Stimulated activated CD4-positive, alpha-beta T cell treated with anti-CD3 and anti-CD28 coated beads, Interleukin-15, amount 100 ng/mL, for 24 hours (primary cell): ENCODE data around the gene SLC49A4.
A peak's percentile ranks its signal among the peaks of the same experiment; 100 is the strongest.
"Not testable (repeated sequence)": the region's sequence is repeated elsewhere in the genome, so short reads cannot be mapped to it uniquely, and the experiment has no call there.

Experiments
- DNase-seq: peaks from one replicate; pipeline ENCODE4 v3.0.0-alpha.2; 2020

SLC49A4 gene, protein sequence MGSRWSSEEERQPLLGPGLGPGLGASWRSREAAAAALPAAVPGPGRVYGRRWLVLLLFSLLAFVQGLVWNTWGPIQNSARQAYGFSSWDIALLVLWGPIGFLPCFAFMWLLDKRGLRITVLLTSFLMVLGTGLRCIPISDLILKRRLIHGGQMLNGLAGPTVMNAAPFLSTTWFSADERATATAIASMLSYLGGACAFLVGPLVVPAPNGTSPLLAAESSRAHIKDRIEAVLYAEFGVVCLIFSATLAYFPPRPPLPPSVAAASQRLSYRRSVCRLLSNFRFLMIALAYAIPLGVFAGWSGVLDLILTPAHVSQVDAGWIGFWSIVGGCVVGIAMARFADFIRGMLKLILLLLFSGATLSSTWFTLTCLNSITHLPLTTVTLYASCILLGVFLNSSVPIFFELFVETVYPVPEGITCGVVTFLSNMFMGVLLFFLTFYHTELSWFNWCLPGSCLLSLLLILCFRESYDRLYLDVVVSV

DNA sequence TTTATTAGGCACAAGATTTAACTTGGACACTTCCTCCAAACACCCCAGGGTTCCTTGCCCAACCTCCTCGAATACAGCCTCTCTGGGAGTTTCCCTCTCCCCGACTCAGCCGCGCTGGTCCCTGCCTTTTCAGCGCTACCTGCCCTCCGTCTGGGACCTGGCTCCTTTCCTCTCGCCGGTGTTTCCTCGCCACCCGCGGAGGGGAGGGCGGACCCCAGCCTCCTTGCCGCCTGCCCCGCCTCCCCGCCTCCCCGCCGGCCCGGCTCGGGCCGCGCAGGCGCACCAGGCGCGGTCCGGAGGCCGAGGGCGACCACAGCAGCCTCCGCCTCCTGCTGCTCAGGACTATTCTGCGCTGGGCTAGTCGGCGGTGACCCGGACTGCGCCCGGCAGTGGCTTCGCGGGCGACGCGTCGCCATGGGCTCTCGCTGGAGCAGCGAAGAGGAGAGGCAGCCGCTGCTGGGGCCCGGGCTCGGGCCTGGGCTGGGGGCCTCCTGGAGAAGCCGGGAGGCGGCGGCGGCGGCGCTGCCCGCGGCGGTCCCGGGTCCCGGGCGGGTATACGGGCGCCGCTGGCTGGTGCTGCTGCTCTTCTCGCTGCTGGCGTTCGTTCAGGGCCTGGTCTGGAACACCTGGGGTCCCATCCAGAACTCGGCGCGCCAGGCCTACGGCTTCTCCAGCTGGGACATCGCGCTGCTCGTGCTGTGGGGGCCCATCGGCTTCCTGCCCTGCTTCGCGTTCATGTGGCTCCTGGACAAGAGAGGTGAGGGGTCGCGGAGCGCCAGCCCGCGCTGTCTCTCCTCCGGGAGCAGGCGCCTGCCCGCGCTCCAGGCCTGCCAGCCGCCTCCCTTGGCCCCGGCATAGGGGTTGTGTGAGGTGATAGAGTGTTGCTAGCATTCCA lies at the start of gene SLC49A4:
Gene SLC49A4, plus strand, starts transcription at position 291 of the 895 bp plus-strand sequence. Its CDS starts 124 bp downstream, at position 415.
- peak; percentile 82 for DNase-seq

DNA sequence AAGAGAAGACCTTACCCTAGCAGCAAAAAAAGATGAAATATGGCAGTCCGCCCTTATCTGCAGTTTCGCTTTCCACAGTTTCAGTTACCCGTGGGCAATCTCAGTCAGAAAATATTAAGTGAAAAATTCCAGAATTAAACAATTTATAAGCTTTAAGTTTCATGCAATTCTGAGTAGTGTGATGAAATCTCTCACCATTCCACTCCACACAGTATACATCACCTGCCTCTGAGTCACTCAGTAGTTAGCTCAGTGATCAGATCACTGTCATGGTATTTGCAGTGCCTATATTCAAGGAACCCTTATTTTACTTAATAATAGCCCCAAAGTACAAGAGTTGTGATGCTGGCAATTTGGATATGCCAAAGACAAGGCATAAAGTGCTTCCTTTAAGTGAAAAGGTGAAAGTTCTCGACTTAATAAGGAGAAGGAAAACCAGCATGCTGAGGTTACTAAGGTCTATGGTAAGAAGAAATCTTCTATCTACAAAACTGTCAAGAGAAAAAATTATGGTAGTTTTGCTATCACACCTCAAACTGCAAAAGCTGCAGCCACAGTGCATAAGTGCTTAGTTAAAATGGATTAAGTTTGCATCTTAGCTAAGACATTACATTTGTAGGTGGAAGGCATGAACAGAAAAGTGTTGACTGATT lies 49.4 kb upstream of the SLC49A4 start:
- DNase-seq, result no peak

DNA sequence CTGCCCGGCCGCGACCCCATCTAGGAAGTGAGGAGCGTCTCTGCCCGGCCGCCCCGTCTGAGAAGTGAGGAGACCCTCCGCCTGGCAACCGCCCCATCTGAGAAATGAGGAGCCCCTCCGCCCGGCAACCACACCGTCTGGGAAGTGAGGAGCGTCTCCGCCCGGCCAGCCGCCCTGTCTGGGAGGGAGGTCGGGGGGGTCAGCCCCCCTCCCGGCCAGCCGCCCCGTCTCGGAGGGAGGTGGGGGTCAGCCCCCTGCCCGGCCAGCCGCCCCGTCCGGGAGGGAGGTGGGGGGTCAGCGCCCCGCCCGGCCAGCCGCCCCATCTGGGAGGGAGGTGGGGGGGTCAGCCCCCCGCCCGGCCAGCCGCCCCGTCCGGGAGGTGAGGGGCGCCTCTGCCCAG lies 47.6 kb upstream of the SLC49A4 start:
- not testable (repeated sequence) for DNase-seq

DNA sequence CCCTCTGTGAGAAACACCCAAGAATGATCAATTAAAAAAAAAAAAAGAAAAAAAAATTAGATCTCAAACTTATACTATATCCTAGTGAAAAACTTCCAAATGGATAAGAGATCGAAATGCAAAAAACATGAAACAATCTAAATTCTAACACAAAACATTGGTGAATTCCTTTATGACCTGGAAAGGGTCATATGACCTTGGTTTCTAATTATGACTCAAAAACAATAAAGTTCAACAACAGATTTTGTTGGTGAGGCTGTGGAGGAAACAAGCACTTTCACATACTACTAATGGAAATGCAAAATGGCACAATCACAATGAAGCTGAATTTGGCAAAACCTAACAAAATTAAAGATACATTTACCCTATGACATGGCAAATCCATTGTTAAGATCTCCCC lies 46.5 kb upstream of the SLC49A4 start:
- no peak for DNase-seq

DNA sequence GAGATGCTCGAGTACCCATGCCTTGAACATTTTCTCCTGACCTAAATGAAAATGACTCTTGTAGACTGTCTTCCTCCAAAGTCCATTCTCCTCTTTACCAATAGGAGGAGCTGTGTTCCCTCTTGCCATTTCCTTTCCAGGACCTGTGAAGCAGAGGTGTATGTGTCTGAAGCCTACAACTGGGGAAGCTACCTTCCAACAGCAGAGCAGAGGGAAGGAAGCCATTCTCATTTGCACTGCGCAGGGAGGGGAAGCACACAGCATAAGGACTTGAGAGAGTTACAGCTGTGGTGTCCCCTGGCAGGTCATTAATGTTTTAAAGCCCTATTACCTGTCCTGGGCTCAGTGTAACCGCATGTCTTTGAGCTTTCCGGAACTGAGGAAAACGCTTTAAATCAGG lies 39.9 kb upstream of the SLC49A4 start:
- no peak for DNase-seq

DNA sequence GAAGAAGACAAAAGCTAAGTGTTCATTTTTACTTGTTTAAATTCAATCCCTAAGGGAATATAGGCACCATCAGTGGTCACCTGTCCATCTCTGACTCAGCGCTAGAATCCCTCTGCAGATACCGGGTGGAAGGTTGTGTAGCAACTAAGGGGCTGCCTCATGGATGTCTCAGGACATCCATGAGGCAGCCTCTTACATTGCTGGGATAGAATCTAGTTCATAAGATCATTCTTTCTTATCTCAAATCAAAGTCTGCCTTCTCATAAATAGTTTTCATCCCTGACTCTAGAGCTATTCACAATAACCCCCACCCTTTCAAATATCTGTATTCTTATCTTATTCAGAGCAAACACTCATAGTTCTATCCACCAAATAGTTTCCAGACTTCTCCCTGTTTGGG lies 39.4 kb upstream of the SLC49A4 start:
- DNase-seq, result no peak

DNA sequence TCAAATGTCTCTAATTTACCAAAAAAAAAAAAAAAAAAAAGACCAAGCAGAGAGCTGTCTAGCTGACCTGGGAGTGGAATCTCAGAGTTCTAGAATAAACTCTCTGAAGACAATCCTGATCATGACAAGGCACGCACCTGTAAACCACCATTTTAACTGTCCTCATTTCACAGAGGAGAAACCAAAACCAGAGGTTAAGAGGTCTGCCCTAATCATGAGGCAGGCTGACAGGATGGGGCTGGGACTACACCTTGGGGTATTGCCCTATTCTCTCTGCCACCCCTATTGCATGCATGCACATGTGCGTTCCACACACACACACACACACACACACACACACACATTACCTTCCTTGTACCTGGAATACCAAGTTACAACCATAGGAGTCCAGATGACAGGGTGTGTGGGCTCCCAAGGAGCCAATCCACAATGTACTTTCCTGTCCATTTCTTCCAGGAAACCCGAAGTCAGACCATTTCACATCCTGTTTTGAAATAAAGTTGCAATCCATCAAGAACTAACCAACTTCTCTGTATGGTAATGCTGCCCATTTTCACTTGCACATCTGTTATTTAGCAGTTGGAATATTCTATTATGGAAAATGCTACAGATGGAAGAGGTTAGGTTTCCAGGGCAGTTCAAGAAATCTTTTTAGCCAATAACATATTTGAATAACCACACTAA lies 35.9 kb upstream of the SLC49A4 start:
- no peak for DNase-seq

DNA sequence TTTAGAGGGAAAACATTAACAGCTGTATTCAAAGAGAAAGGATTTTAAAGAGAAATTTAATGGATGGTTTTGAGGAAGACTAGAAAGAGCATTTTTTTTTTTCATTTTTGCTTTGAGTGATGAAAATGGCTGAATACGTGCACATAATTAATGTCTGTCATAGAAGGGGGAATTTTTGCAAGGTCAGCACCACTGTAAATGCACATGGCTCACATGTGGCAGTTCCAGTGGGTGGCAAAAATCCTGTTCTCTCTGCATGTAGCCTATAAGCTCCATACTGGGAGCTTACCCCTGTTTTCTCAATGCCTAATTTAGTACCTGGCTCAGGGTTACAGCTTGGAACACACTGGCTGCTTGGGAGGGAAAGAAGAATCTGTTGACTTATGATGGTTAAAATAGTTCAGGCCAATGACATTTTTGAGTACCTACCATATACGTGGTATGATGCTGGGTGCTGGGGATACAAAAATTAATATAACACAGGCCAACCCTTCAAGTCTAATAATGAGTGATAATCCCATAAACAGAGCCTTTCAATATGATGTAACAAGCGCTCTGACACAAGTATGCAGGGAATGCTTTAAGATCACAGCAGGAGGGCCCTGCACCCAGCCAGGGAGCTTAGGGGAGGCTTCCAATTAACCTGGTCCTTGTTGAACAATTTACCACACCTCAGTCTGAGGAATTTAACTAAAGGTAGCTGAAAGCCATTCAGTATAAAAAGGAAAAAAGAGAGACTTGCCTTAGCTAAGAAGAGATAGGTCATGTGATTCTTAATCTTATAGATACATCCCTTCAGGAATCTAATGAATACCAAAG lies 34.2 kb upstream of the SLC49A4 start:
- no peak for DNase-seq

DNA sequence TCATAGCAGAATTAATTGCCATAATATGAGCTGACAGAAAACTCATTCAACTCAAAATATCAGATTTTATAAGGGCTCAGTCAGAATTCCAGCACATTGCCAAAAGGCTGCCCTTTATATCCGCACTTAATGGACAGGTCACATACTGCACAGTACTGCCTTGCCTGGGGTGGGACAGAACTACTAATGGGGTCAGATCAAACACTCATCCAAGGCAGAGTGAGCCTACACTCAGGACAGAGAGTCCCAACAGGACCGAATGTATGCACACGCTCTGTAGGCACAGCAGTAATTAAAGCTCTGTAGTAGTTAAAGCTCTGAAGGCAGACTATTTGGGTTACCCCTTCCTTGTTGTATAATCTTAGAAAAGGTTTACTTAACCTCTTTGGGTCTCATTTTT lies 28.4 kb upstream of the SLC49A4 start:
- DNase-seq, result no peak

DNA sequence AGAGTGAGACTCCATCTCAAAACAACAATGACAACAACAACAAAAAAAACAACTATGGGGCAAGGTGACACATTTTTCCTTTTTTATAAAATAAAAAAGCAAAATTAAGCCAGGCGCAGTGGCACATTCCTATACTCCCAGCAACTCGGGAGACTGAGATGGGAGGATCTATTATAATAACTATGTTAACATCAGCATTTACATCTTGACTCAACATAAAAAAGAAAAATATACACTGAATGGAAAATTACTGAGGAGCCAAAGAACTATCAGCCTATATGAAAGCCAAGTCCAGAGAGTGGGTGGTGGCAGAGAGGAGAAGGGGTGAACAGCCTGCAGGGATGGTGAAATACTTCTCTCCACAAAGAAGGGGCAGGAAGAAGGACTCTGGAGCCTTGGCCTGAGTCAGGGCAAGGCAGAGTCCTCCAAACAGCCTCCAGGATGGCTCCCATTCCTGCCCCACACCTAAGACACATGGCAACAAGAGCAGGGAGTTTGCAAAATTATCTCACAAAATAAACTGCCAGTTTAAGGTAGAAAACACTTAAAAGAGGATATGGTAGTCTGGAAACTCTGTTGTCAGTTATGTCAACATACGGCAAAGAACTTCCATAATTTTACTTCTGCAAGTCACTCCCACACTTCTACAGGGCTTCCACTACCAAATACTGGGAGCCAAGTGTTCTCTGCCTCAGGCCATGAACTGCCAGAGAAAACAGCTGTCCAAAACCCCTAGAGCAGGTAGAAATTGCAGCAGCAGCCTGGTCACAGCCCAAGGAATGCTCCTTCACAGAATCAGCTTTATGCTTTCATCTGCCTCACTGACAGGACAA lies 27.1 kb upstream of the SLC49A4 start:
- no peak for DNase-seq

DNA sequence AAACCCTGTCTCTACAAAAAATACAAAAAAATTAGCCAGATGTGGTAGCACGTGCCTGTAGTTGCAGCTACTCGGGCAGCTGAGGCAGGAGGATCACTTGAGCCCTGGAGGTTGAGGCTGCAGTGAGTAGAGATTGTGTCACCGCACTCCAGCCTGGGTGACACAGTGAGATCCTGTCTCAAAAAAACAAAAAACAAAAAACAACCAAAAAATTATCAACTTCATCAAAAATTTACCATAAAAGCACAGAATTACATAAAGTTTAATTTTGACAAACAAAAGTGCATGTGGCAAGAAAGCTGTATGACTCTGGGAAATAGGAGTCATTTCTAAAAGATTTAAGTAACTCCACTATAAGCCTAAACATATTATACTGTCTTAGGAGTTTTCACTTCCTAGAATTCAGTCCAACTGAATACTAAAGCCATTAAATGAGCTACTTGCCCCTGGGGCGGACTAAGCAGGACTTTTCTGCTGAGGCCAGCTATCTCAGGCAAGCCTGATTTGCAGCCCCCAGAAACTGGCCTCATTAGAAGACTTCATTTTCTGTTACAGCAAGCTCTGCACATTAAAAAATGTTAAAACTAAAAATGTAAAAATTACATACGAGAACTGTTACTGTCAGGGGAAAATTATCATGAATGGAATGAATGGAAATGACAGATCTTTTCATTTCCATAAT lies 24.2 kb upstream of the SLC49A4 start:
- DNase-seq, result no peak

DNA sequence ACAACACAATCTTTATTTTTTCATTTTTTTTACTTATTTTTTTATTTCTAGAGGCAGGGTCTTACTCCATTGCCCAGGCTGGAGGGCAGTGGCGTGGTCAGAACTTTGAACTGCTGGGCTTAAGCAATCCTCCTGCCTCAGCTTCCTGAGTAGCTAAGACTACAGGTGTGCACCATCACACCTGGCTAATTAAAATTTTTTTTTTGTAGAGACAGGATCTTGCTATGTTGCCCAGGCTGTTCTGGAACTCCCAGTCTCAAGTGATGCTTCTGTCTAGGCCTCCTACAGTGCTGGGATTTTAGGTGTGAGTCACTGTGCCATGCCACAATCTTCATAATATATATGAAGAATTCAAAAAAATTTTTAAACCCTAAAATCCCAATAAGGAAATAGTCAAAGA lies 22.0 kb upstream of the SLC49A4 start:
- DNase-seq, result no peak

DNA sequence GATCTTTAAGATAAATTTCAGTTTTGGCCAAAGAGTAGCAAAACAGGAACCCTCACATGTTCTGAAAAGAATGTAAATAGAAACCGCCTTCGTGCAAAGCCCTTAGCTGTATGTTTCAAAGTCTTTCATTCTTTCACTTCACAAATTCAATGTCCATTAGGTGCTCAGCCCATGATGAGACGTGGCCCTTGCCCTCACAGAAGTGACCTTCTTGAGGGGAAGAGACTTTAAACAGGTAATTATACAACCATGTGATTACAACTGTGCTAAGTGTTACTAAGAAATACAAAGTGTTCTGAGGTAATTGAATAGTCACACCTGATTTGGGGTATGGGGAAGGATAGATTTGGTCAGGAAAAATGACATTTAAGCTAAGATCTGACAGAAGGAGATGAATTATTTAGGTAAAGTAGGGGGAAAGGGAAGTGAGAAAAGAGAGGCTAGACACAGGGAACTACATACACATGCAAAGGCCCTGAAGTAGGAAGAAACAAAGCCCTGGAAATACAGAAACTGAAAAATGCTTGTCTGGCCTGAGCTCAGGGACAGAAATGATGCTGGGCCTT lies 20.8 kb upstream of the SLC49A4 start:
- DNase-seq, result no peak

DNA sequence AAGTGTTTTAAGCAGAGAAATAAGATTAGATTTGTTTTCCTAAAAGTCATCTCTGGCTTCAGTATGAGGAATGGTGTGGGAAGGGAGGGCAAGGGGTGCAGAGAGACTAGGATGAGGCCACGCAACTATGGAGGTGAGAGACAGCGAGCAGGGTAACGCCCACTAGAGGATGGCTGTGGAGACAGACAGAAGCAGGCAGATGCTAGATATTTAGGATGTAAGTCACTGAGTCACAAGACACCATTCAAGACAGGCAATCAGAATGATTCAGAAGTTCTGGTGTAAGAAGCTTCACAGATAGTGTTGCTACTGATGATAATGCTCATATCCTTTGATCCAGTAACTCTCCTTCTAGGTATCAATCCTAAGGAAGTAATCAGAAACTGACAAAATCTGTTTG lies 20.3 kb upstream of the SLC49A4 start:
- DNase-seq, result no peak

DNA sequence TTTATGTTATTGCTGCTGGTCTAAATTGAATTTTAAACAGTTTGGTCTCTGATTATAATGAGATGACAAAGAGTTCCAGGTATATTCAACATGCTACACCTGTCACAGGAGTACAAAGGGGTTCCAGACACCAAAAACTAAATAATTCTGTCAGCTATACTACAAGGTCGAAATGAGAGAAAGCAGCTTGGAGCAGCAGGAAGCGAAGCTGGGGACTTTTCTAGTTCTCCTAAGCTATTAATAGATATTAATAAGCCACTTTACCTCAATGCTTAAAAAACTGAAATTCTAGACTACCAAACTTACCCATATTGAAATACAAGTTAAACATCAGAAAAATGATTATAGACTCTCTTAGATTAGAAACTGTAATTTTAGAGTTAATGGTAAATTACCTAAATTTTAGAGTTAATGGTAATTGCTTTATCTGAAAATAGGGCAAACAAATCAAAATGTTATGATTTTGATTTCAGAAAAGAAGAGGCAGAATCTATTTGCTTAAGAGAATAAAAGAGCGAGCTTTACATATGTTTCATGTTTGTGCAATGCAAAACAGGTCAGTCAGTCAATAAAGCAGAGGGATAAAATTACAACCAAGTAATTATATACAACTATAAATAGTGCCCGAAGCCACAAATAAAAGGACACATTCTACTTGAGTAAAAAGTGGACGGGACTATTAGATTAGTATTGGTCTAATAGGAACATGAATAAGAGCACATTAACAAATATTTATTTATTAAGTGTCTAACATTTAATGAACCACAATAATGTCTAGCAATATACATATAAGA lies 18.0 kb upstream of the SLC49A4 start:
- no peak for DNase-seq

DNA sequence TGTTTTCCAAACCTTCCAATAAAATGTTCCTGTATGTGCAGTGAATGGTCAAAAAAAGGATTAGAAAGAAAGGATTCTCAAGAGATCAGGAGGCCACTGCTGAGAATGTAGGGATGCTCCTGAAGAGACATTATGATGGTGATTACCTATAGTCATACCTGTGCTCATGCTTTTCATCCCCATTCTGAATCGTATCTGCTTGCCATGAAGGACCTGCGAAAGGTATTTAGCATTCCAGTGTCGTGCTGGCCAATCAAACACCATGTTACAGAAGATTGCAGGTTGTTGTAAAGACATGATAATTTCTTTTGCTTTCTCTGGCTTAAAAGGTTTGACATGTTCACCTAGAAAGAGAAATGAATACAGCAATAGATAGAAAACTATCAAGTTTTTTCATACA lies 17.3 kb upstream of the SLC49A4 start:
- no peak for DNase-seq

DNA sequence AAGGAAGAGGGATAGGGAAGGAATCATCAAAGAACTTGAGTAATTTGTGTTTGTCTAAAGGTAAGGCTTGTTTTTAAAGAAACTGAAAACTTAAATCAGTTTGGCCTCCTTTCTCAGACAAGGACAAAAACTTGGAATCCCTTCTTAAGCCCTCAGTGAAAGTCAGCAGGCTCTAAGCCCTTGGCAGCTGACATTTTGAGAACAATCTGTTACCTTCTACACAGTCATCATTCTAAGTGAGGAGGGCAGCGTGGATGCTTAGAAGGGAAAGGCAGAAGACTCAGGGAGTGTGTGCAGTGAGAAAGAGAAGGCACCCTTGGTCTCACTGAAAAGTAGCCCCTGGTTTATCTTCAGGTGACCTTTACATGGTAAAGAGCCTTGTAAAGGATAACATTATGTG lies 12.1 kb upstream of the SLC49A4 start:
- no peak for DNase-seq

DNA sequence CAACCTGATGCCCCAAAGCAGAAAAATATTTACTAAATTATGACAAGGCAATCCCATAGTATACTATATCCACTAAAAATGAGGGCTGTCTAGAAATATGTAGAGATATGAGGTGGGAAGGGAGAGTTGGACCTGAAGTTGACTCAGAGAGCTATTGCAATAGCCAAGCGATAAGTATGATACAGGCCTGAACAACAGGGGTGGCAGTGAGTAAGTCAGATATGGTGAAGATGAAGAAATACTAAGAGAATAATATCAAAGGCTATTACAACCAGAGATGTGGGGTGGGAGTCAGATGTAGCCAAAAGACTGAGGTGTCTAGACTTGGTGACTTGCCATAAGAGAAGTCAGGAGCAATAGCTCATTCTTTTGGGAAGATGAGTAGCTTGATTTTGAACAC lies 10.4 kb upstream of the SLC49A4 start:
- no peak for DNase-seq

DNA sequence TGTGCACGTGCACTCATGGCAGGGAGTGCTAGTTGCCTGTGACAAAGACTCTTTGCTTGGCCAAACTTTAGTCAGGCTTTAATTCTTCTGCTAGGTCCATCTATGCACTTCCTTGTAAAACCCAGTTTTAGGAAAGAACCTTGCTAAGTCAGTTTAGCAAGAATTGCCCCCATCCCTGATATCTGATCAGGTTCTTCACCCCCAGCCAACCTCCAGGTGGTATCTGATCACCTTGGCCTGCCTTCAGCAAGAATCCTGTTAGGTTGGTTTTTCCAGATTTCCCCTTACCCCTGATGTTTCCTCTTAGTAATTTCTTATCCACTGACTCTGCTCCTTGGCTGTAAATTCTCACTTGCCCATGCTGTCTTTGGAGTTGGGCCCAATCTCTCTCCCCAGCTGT lies 9.6 kb upstream of the SLC49A4 start:
- DNase-seq, result no peak
